HG02970 (cell line): Measurements from ENCODE around the gene IL36A.

Experiments
- ATAC-seq: cut with Tn5 transposase; IDR thresholded peaks from one replicate; pipeline ENCODE4 v1.9.1; 2021; ENCODE audit warnings: mild to moderate bottlenecking, moderate library complexity, moderate number of reproducible peaks; ENCODE audit not compliant: unreplicated experiment, low FRiP score

Gene IL36A, protein sequence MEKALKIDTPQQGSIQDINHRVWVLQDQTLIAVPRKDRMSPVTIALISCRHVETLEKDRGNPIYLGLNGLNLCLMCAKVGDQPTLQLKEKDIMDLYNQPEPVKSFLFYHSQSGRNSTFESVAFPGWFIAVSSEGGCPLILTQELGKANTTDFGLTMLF

GRCh38 chr2:113005030-113005509 is at the start of gene IL36A:
Gene IL36A (plus strand): TSS chr2:113005459. CDS start chr2:113005872, 413 bp downstream.
- no peak for ATAC-seq

DNA sequence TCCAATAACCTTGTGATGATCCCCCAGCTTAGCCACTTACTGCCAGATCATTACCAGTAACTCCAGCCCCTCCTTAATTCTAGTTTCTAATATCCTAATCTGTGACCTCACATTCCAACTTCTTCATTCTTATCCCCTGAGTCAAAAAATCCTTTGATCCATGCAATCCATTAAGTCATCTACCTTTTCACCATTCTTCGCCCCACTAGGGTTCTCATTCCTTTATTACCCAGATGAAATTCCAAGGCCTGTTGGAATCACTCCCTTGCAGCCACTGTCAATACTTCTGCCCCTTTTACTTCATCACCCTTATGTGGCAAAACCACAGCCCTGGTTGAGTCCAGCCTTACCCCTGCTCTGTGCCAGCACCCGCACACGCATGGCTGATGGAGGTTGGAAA is 47.7 kb upstream of the IL36A start:
- ATAC-seq, result no peak

GRCh38 chr2:112958428-112959108 is 46.7 kb upstream of the IL36A start:
- ATAC-seq, result no peak

- no peak for ATAC-seq
These were observed 46.0 kb upstream of the IL36A start for GRCh38 chr2:112959109-112959812.

DNA sequence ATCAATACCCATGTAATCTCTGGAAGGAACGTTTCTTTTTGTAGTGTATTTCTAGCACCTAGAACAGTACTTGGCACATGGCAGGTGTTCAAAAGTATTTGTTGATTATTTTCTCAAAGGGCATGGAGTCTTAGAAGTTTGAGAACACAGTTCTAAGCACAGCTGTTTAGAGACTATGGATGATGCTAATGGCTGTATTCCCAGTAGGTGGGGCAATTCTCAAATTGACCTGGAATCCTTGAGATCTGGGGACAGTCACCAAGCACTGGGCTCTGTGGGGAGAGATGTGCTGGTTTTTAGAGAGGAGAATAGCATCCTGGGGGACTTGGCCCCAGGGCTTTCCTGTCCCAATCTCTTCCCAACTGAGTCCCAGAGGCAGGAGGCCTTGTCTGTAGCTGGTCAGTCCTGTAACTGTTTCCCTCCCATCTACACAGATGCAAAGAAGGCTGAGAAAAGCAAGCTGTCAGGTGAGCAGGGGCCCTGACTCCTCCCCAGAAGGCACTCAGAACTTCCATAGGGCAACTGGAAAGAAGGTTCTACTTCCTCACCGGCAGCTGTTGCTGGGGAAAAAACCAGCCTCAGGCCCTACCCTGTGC is 44.9 kb upstream of the IL36A start:
- no peak for ATAC-seq

GRCh38 chr2:112962308-112963175 is 42.7 kb upstream of the IL36A start:
- ATAC-seq, result no peak

- ATAC-seq, result no peak
These were observed 38.2 kb upstream of the IL36A start for GRCh38 chr2:112967023-112967422.

DNA sequence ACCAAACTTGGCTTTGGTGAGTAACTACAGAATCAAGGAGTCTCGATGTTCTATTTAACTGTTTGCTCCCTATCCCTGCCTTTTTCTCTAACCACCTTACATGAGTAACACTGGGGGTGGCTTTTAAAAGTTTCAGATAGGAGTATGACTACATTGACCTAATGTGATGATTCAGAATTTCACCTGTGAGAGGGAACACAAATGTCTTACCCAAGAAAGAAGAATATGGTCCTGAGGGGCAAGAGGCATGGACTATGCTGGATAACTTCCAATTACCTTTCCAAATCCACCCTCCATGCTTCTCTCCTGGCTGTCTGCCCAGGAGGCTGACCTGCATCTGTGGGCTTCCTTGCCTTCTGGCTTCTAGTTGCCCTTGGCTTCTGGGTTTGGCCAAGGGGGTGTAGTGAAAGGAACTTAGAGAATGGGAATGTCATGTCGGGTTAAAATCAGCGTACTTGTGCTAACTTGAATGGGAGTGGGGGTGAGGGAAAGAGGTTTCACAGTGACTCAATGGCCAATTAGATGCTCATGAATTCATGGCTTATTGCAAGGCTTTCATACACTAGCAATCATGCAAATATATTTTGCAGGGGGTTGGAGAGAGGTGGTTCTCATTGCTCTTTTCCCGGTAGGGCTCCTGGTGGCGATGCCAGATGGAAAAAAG is 32.7 kb upstream of the IL36A start:
- no peak for ATAC-seq

GRCh38 chr2:112973156-112973555 is 32.1 kb upstream of the IL36A start:
- no peak for ATAC-seq

- no peak for ATAC-seq
These were observed 27.7 kb upstream of the IL36A start, which contains the start of gene IL36G for GRCh38 chr2:112977559-112978056. Gene IL36G (plus strand): TSS chr2:112978006. CDS start chr2:112978639, 633 bp downstream.

- no peak for ATAC-seq
These were observed 25.5 kb upstream of the IL36A start for GRCh38 chr2:112979731-112980130.

DNA sequence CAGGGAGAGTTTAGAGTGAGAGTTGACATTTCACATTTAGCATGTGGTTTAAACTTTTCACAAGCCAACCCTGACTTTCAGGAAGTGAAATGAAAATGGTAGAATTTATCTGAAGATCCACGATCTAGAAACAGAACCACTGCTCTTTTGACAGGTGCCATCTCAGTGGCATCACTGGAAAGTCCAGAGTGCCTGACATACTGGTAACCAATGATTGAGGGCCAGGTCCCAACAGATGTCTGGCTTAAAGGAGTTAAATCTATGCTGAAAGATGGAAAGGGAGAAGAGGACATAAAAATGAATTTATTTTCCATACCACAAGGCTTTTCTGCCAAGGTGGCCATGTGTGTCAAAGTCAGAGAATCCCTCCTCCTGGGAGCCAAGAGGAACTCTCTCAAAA is 24.7 kb upstream of the IL36A start:
- no peak for ATAC-seq

GRCh38 chr2:112985090-112985489 is 20.2 kb upstream of the IL36A start:
- no peak for ATAC-seq

DNA sequence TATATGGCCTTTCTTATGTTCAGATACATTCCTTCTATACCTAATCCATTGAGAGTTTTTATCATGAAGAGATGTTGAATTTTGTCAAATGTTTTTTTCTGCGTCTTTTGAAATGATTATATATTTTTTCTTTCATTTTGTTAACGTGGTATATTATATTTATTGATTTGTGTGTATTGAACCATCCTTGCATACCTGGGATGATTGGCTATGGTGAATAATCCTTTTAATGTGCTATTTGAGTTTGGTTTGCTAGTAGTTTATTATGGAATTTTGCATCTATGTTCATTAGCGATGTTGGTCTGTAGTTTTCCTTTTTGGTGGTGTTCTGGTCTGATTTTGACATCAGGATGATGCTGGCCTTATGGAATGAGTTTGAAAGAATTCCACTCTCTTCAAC is 15.6 kb upstream of the IL36A start:
- ATAC-seq, result no peak

GRCh38 chr2:112993831-112994230 is 11.4 kb upstream of the IL36A start:
- ATAC-seq, result no peak

DNA sequence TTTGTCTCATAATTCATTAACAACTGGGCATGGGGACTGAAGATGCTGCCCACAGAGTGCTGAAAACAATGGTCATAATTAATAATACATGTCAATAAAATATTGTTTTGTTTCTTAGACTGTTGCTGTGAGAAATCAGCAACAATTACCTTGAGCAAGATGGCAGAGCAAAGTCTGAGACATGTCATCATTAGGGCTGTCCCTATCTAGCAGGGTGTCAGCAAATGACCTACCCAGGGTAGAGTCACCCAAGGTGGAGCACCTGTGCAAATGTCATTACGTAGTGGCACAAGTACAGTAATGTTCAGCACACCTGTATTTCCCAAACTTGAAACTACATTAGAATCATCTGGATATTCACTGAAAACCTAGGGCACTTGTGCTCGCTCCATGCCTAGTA is 10.6 kb upstream of the IL36A start:
- ATAC-seq, result no peak

- no peak for ATAC-seq
These were observed 9.8 kb upstream of the IL36A start for GRCh38 chr2:112995346-112995920.

GRCh38 chr2:112996635-112997034 is 8.6 kb upstream of the IL36A start:
- no peak for ATAC-seq

DNA sequence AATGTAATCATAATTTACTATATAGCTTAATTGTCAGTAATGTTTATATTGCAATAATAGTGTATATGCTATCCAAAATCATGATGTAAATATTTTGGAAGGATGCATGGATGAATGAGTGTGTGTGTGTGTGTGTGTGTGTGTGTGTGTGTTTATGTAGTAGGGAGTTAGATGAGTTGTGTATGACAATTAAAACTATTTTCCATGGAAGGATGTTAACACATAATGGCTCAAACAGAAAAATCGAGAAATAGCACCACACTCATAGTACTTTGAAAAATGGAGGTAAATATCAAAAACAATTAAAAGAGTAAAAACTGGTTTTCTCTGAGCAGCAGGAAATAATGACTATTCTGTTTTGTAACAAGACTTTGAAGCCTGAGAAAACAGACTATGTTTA is 8.1 kb upstream of the IL36A start:
- no peak for ATAC-seq
